CD4-positive, alpha-beta T cell (primary cell): ENCODE results near the gene NYAP2. TPM values are rescaled to one million over a fixed set of nuclear protein-coding genes. Genes with fewer than 3 reads are reported as not detected.

ENCODE experiments used
- ATAC-seq: fragments of 200-7000 bp; cut with Tn5 transposase; one replicate; pipeline ENCODE4 v1.10.0; 2022; ENCODE audit warnings: mild to moderate bottlenecking; ENCODE audit not compliant: poor library complexity
- CTCF ChIA-PET: fragments of 350-600 bp; sonication (Branson Sonifier 250); formaldehyde crosslinking; loops from one replicate; lab custom pipeline; 2021; ENCODE audit warnings: antibody characterized with exemption, inconsistent platforms; lab: Charles Lee
- POLR2A ChIA-PET: fragments of 350-600 bp; sonication (Branson Sonifier 250); formaldehyde crosslinking; loops from one replicate; lab custom pipeline; 2021; ENCODE audit warnings: antibody characterized with exemption, inconsistent platforms; lab: Charles Lee
- DNase-seq, 14 experiments: peaks; one replicate each; pipeline ENCODE4 v3.0.0-alpha.2; 2013 to 2020; ENCODE audit warnings: mixed read lengths in 2 of 14
- H3K27ac ChIP-seq, 2 donors: one replicate each; pipeline versions ENCODE4 v1.5.1 to v1.7.0; 2013; ENCODE audit warnings: low read length in 2 of 2, low read depth in 1 of 2, mild to moderate bottlenecking in 1 of 2
- H3K27me3 ChIP-seq, 2 experiments: 1 replicate in 1 of 2; 2 replicates in 1 of 2; pipeline versions ENCODE4 v1.6.1 to v1.7.0; 2013; ENCODE audit warnings: low read length in 2 of 2, control low read depth in 1 of 2, mild to moderate bottlenecking in 1 of 2, moderate library complexity in 1 of 2; ENCODE audit not compliant: insufficient read depth in 2 of 2, control insufficient read depth in 1 of 2
- H3K36me3 ChIP-seq: one replicate; pipeline ENCODE4 v1.6.1; 2013; ENCODE audit warnings: low read length, control low read depth; ENCODE audit not compliant: insufficient read depth
- H3K4me1 ChIP-seq: one replicate; pipeline ENCODE4 v1.6.1; 2013; ENCODE audit warnings: low read length, control low read depth; ENCODE audit not compliant: insufficient read depth
- H3K4me3 ChIP-seq: one replicate; pipeline ENCODE4 v1.5.1; 2013; ENCODE audit warnings: mild to moderate bottlenecking, low read length, moderate library complexity
- H3K9me3 ChIP-seq, 2 experiments: 1 replicate in 1 of 2; 2 replicates in 1 of 2; pipeline versions ENCODE4 v1.6.1 to v1.7.0; 2013; ENCODE audit warnings: low read length in 2 of 2, mild to moderate bottlenecking in 2 of 2, control low read depth in 1 of 2, moderate library complexity in 1 of 2; ENCODE audit not compliant: control insufficient read depth in 1 of 2, insufficient read depth in 1 of 2
- H3K27ac Mint-ChIP-seq: one replicate; pipeline ENCODE4 v1.8.0; 2020; ENCODE audit warnings: mixed read lengths
- H3K27me3 Mint-ChIP-seq: one replicate; pipeline ENCODE4 v1.8.0; 2021; ENCODE audit warnings: mixed read lengths
- H3K36me3 Mint-ChIP-seq: one replicate; pipeline ENCODE4 v1.8.0; 2021; ENCODE audit warnings: low read depth, mixed read lengths
- H3K4me1 Mint-ChIP-seq: one replicate; pipeline ENCODE4 v1.8.0; 2021; ENCODE audit warnings: low read depth, mixed read lengths
- H3K4me3 Mint-ChIP-seq: one replicate; pipeline ENCODE4 v1.8.0; 2020; ENCODE audit warnings: mild to moderate bottlenecking, mixed read lengths
- H3K9me3 Mint-ChIP-seq: one replicate; pipeline ENCODE4 v1.8.0; 2020; ENCODE audit warnings: mixed read lengths
- CTCF ChIP-seq: fragments of 200-600 bp; IDR thresholded peaks from one replicate; pipeline ENCODE4 v1.8.0; 2022; ENCODE audit warnings: antibody characterized with exemption, mild to moderate bottlenecking
- intact Hi-C, 2 experiments: fragments of 100-400 bp; cut with DNase I in 1 of 2; cut with micrococcal nuclease in 1 of 2; formaldehyde crosslinking; loops; one replicate each; pipeline versions ENCODE4 v1.15.1 to v1.9.0; 2023 to 2025; cut with DNase I, micrococcal nuclease
- total RNA-seq, 174 experiments: library from RNA in 2 of 174; stranded (reverse) in 2 of 174; gene quantifications; one replicate each; pipeline ENCODE4 v1.2.3 and lab custom pipeline; 2021 to 2026

The NYAP2 gene
- total RNA-seq, 2 experiments from 2014 or later, result not detected

- CTCF ChIA-PET, result no interaction called here
- Mint-ChIP-seq H3K27ac (no peak overlapping the region), H3K27me3 (no peaks in the 10 kb centered on the region), H3K9me3 (no peaks in the 10 kb centered on the region), H3K36me3 (no peaks in the 10 kb centered on the region), H3K4me3 (no peak overlapping the region), H3K4me1 (no peaks in the 10 kb centered on the region)
- H3K27me3 ChIP-seq, result no peaks in the 10 kb centered on the region
- ATAC-seq (no peak), DNase-seq (no peak)
- no peak overlapping the region for H3K4me3 ChIP-seq
- H3K9me3 ChIP-seq, result no peaks in the 10 kb centered on the region
- no peaks in the 10 kb centered on the region for H3K36me3 ChIP-seq
- TF ChIP-seq CTCF, result no peak
- H3K27ac ChIP-seq, result no peak overlapping the region
- intact Hi-C loops, result no loop called here
- POLR2A ChIA-PET, result no interaction called here
- no peaks in the 10 kb centered on the region for H3K4me1 ChIP-seq
Measured at GRCh38 chr2:225512876-225513540, 113.5 kb downstream of the NYAP2 start.

GRCh38 chr2:225515033-225515432 is 115.5 kb downstream of the NYAP2 start:
- ATAC-seq, result no peak
- intact Hi-C loops, result no loop called here
- H3K4me3 Mint-ChIP-seq, result no peak overlapping the region
- no peak overlapping the region for H3K27ac Mint-ChIP-seq
- H3K4me1 ChIP-seq, result no peaks in the 10 kb centered on the region
- H3K9me3 ChIP-seq, result no peaks in the 10 kb centered on the region
- H3K36me3 Mint-ChIP-seq, result no peaks in the 10 kb centered on the region
- H3K4me1 Mint-ChIP-seq, result no peaks in the 10 kb centered on the region
- POLR2A ChIA-PET, result no interaction called here
- no peak overlapping the region for H3K27ac ChIP-seq
- no peak for DNase-seq
- no peak overlapping the region for H3K4me3 ChIP-seq
- no peak for TF ChIP-seq CTCF
- H3K27me3 ChIP-seq, result no peaks in the 10 kb centered on the region
- no peaks in the 10 kb centered on the region for H3K36me3 ChIP-seq
- CTCF ChIA-PET, result no interaction called here
- no peaks in the 10 kb centered on the region for H3K9me3 Mint-ChIP-seq
- H3K27me3 Mint-ChIP-seq, result no peaks in the 10 kb centered on the region

- no peaks in the 10 kb centered on the region for H3K4me1 ChIP-seq
- H3K4me3 Mint-ChIP-seq, result no peak overlapping the region
Measured at GRCh38 chr2:225526760-225527390, 127.4 kb downstream of the NYAP2 start.

More at GRCh38 chr2:225526760-225527390, 127.4 kb downstream of the NYAP2 start:
- intact Hi-C loops, result no loop called here
- H3K27ac Mint-ChIP-seq, result no peak overlapping the region
- H3K36me3 ChIP-seq, result no peaks in the 10 kb centered on the region
- DNase-seq (no peak), ATAC-seq (no peak)
- no peaks in the 10 kb centered on the region for H3K27me3 ChIP-seq
- POLR2A ChIA-PET, result no interaction called here
- no peaks in the 10 kb centered on the region for H3K9me3 ChIP-seq
- no peaks in the 10 kb centered on the region for H3K4me1 Mint-ChIP-seq
- H3K4me3 ChIP-seq, result no peak overlapping the region
- H3K36me3 Mint-ChIP-seq, result no peaks in the 10 kb centered on the region
- no peak for TF ChIP-seq CTCF
- CTCF ChIA-PET, result no interaction called here
- H3K27me3 Mint-ChIP-seq, result peaks cover 38% of the 10 kb centered on the region
- H3K27ac ChIP-seq, result no peak overlapping the region
- H3K9me3 Mint-ChIP-seq, result no peaks in the 10 kb centered on the region
